ENCODE measurements around the gene CMPK2.

CMPK2 gene

GRCh38 chr2:6834163-6834562 lies 31.5 kb downstream of the CMPK2 start:
- no peak overlapping the region for H3K4me3 ChIP-seq (ENCODE audit: low read length)
- no peak overlapping the region for H3K9ac ChIP-seq (ENCODE audit: low read depth, low read length)
- no peak overlapping the region for H3K27ac ChIP-seq (ENCODE audit: low read length)

GRCh38 chr2:6833300-6833604 lies 32.5 kb downstream of the CMPK2 start:
- Histone ChIP-seq H3K36me3 (ENCODE audit: insufficient read depth, low read depth, low read length) (no peaks in the 10 kb centered on the region), H3K27me3 (ENCODE audit: insufficient read depth, low read length) (no peaks in the 10 kb centered on the region), H3K27ac (ENCODE audit: low read length) (no peak overlapping the region), H3K4me3 (ENCODE audit: low read length) (no peak overlapping the region), H3K9me3 (ENCODE audit: insufficient read depth, low read depth, low read length) (peaks cover 44% of the 10 kb centered on the region), H3K4me1 (ENCODE audit: insufficient read depth, low read length) (no peaks in the 10 kb centered on the region), H3K9ac (ENCODE audit: low read depth, low read length) (no peak overlapping the region)

More at GRCh38 chr2:6834163-6834562, 31.5 kb downstream of the CMPK2 start:
- H3K27me3 ChIP-seq (ENCODE audit: insufficient read depth, low read length): no peaks in the 10 kb centered on the region
- no peaks in the 10 kb centered on the region for H3K36me3 ChIP-seq (ENCODE audit: insufficient read depth, low read depth, low read length)
- H3K4me1 ChIP-seq (ENCODE audit: insufficient read depth, low read length): no peaks in the 10 kb centered on the region
- peaks cover 44% of the 10 kb centered on the region for H3K9me3 ChIP-seq (ENCODE audit: insufficient read depth, low read depth, low read length)

- H3K9ac ChIP-seq (ENCODE audit: low read depth, low read length): no peak overlapping the region
- H3K36me3 ChIP-seq (ENCODE audit: insufficient read depth, low read depth, low read length): no peaks in the 10 kb centered on the region
- no peak overlapping the region for H3K27ac ChIP-seq (ENCODE audit: low read length)
- H3K27me3 ChIP-seq (ENCODE audit: insufficient read depth, low read length): no peaks in the 10 kb centered on the region
- peaks cover 4% of the 10 kb centered on the region; the same call in 1 of the 2 replicates for H3K4me1 ChIP-seq (ENCODE audit: insufficient read depth, low read length)
- no peak overlapping the region for H3K4me3 ChIP-seq (ENCODE audit: low read length)
- H3K9me3 ChIP-seq (ENCODE audit: insufficient read depth, low read depth, low read length): peaks cover 41% of the 10 kb centered on the region
Observed at GRCh38 chr2:6832596-6833299, 33.0 kb downstream of the CMPK2 start.

- Histone ChIP-seq H3K36me3 (ENCODE audit: insufficient read depth, low read depth, low read length) (no peaks in the 10 kb centered on the region), H3K27me3 (ENCODE audit: insufficient read depth, low read length) (no peaks in the 10 kb centered on the region), H3K27ac (ENCODE audit: low read length) (no peak overlapping the region), H3K9me3 (ENCODE audit: insufficient read depth, low read depth, low read length) (peaks cover 40% of the 10 kb centered on the region), H3K4me3 (ENCODE audit: low read length) (no peak overlapping the region), H3K4me1 (ENCODE audit: insufficient read depth, low read length) (peaks cover 4% of the 10 kb centered on the region; the same call in 1 of the 2 replicates), H3K9ac (ENCODE audit: low read depth, low read length) (no peak overlapping the region)
Observed at GRCh38 chr2:6831229-6831628, 34.5 kb downstream of the CMPK2 start.

- H3K9me3 ChIP-seq (ENCODE audit: insufficient read depth, low read depth, low read length): peaks cover 20% of the 10 kb centered on the region
- peaks cover 4% of the 10 kb centered on the region; the same call in 1 of the 2 replicates for H3K4me1 ChIP-seq (ENCODE audit: insufficient read depth, low read length)
- no peak overlapping the region for H3K27ac ChIP-seq (ENCODE audit: low read length)
- H3K4me3 ChIP-seq (ENCODE audit: low read length): no peak overlapping the region
- H3K27me3 ChIP-seq (ENCODE audit: insufficient read depth, low read length): no peaks in the 10 kb centered on the region
- no peaks in the 10 kb centered on the region for H3K36me3 ChIP-seq (ENCODE audit: insufficient read depth, low read depth, low read length)
- H3K9ac ChIP-seq (ENCODE audit: low read depth, low read length): no peak overlapping the region
Observed at GRCh38 chr2:6828299-6828584, 37.5 kb downstream of the CMPK2 start.

GRCh38 chr2:6827566-6828298 lies 38.0 kb downstream of the CMPK2 start:
- peaks cover 19% of the 10 kb centered on the region for H3K9me3 ChIP-seq (ENCODE audit: insufficient read depth, low read depth, low read length)
- no peaks in the 10 kb centered on the region for H3K36me3 ChIP-seq (ENCODE audit: insufficient read depth, low read depth, low read length)
- H3K9ac ChIP-seq (ENCODE audit: low read depth, low read length): no peak overlapping the region
- no peak overlapping the region for H3K4me3 ChIP-seq (ENCODE audit: low read length)
- H3K4me1 ChIP-seq (ENCODE audit: insufficient read depth, low read length): peaks cover 4% of the 10 kb centered on the region; the same call in 1 of the 2 replicates
- no peak overlapping the region for H3K27ac ChIP-seq (ENCODE audit: low read length)
- H3K27me3 ChIP-seq (ENCODE audit: insufficient read depth, low read length): no peaks in the 10 kb centered on the region

GRCh38 chr2:6826081-6826913 lies 39.4 kb downstream of the CMPK2 start:
- no peak overlapping the region for H3K4me3 ChIP-seq (ENCODE audit: low read length)
- no peak overlapping the region for H3K27ac ChIP-seq (ENCODE audit: low read length)
- H3K27me3 ChIP-seq (ENCODE audit: insufficient read depth, low read length): no peaks in the 10 kb centered on the region
- H3K36me3 ChIP-seq (ENCODE audit: insufficient read depth, low read depth, low read length): no peaks in the 10 kb centered on the region
- H3K4me1 ChIP-seq (ENCODE audit: insufficient read depth, low read length): peaks cover 4% of the 10 kb centered on the region; the same call in 1 of the 2 replicates
- no peak overlapping the region for H3K9ac ChIP-seq (ENCODE audit: low read depth, low read length)
- peaks cover 9% of the 10 kb centered on the region for H3K9me3 ChIP-seq (ENCODE audit: insufficient read depth, low read depth, low read length)

GRCh38 chr2:6824962-6825361 lies 40.7 kb downstream of the CMPK2 start:
- H3K27ac ChIP-seq (ENCODE audit: low read length): no peak overlapping the region
- peaks cover 4% of the 10 kb centered on the region; the same call in 1 of the 2 replicates for H3K4me1 ChIP-seq (ENCODE audit: insufficient read depth, low read length)
- H3K27me3 ChIP-seq (ENCODE audit: insufficient read depth, low read length): no peaks in the 10 kb centered on the region
- H3K9me3 ChIP-seq (ENCODE audit: insufficient read depth, low read depth, low read length): no peaks in the 10 kb centered on the region
- no peak overlapping the region for H3K9ac ChIP-seq (ENCODE audit: low read depth, low read length)
- no peaks in the 10 kb centered on the region for H3K36me3 ChIP-seq (ENCODE audit: insufficient read depth, low read depth, low read length)
- H3K4me3 ChIP-seq (ENCODE audit: low read length): no peak overlapping the region

- H3K9me3 ChIP-seq (ENCODE audit: insufficient read depth, low read depth, low read length): no peaks in the 10 kb centered on the region
- H3K9ac ChIP-seq (ENCODE audit: low read depth, low read length): no peak overlapping the region
- H3K36me3 ChIP-seq (ENCODE audit: insufficient read depth, low read depth, low read length): no peaks in the 10 kb centered on the region
- no peak overlapping the region for H3K27ac ChIP-seq (ENCODE audit: low read length)
- no peak overlapping the region for H3K4me3 ChIP-seq (ENCODE audit: low read length)
- no peaks in the 10 kb centered on the region for H3K27me3 ChIP-seq (ENCODE audit: insufficient read depth, low read length)
- peaks cover 3% of the 10 kb centered on the region; the same call in 1 of the 2 replicates for H3K4me1 ChIP-seq (ENCODE audit: insufficient read depth, low read length)
Observed at GRCh38 chr2:6823111-6823510, 42.6 kb downstream of the CMPK2 start.

GRCh38 chr2:6822406-6822805 lies 43.3 kb downstream of the CMPK2 start:
- no peak overlapping the region for H3K9ac ChIP-seq (ENCODE audit: low read depth, low read length)
- H3K27ac ChIP-seq (ENCODE audit: low read length): no peak overlapping the region
- H3K4me3 ChIP-seq (ENCODE audit: low read length): no peak overlapping the region
- H3K36me3 ChIP-seq (ENCODE audit: insufficient read depth, low read depth, low read length): no peaks in the 10 kb centered on the region
- H3K27me3 ChIP-seq (ENCODE audit: insufficient read depth, low read length): no peaks in the 10 kb centered on the region
- no peaks in the 10 kb centered on the region for H3K9me3 ChIP-seq (ENCODE audit: insufficient read depth, low read depth, low read length)
- H3K4me1 ChIP-seq (ENCODE audit: insufficient read depth, low read length): no peaks in the 10 kb centered on the region

- H3K4me1 ChIP-seq (ENCODE audit: insufficient read depth, low read length): no peaks in the 10 kb centered on the region
Observed at GRCh38 chr2:6820903-6821584, 44.7 kb downstream of the CMPK2 start.

More at GRCh38 chr2:6820903-6821584, 44.7 kb downstream of the CMPK2 start:
- no peak overlapping the region for H3K9ac ChIP-seq (ENCODE audit: low read depth, low read length)
- no peaks in the 10 kb centered on the region for H3K36me3 ChIP-seq (ENCODE audit: insufficient read depth, low read depth, low read length)
- H3K27me3 ChIP-seq (ENCODE audit: insufficient read depth, low read length): no peaks in the 10 kb centered on the region
- no peak overlapping the region for H3K27ac ChIP-seq (ENCODE audit: low read length)
- no peaks in the 10 kb centered on the region for H3K9me3 ChIP-seq (ENCODE audit: insufficient read depth, low read depth, low read length)
- H3K4me3 ChIP-seq (ENCODE audit: low read length): no peak overlapping the region
